B cell (primary cell): Measurements from ENCODE around the gene PTPRF. TPM values are rescaled to one million over a fixed set of nuclear protein-coding genes. Genes with fewer than 3 reads are reported as not detected.

Source experiments
- ATAC-seq: fragments of 200-7000 bp; cut with Tn5 transposase; one replicate; pipeline ENCODE4 v1.10.0; 2021; ENCODE audit warnings: low read depth, mild to moderate bottlenecking, moderate number of reproducible peaks, moderate library complexity
- CTCF ChIA-PET: fragments of 350-600 bp; sonication (Branson Sonifier 250); formaldehyde crosslinking; loops from one replicate; lab custom pipeline; 2021; ENCODE audit warnings: antibody characterized with exemption, inconsistent platforms; lab: Charles Lee
- POLR2A ChIA-PET: fragments of 350-600 bp; sonication (Branson Sonifier 250); formaldehyde crosslinking; loops from one replicate; lab custom pipeline; 2021; ENCODE audit warnings: antibody characterized with exemption; lab: Charles Lee
- DNase-seq: peaks from one replicate; pipeline ENCODE4 v3.0.0; 2013
- H2AFZ ChIP-seq: 2 replicates; pipeline ENCODE4 v1.6.1; 2012; ENCODE audit warnings: mild to moderate bottlenecking, low read depth, low read length; ENCODE audit not compliant: insufficient read depth, poor library complexity, severe bottlenecking
- H3K27ac ChIP-seq, 2 donors: 1 replicate in 1 of 2; 2 replicates in 1 of 2; pipeline ENCODE4 v1.5.1; 2012 to 2013; ENCODE audit warnings: low read length in 2 of 2, mild to moderate bottlenecking in 2 of 2, moderate library complexity in 1 of 2
- H3K27me3 ChIP-seq, 4 experiments: fragments of 200-600 bp in 1 of 4; sonication (generic) in 1 of 4; replicated peaks in 1 of 4; 1 replicate in 2 of 4; 2 replicates in 2 of 4; pipeline versions ENCODE4 v1.6.1 to v1.7.0; 2013 to 2016; ENCODE audit warnings: low read length in 3 of 4, mild to moderate bottlenecking in 2 of 4, mixed read lengths in 1 of 4, moderate library complexity in 1 of 4; ENCODE audit not compliant: insufficient read depth in 4 of 4, control insufficient read depth in 3 of 4; ENCODE audit errors: control extremely low read depth in 1 of 4
- H3K36me3 ChIP-seq, 2 experiments: replicated peaks in 1 of 2; 1 replicate in 1 of 2; 2 replicates in 1 of 2; pipeline versions ENCODE4 v1.6.1 to v1.7.1; 2013; ENCODE audit warnings: low read length in 1 of 2; ENCODE audit not compliant: insufficient read depth in 2 of 2, control insufficient read depth in 1 of 2; ENCODE audit errors: control extremely low read depth in 1 of 2, extremely low read depth in 1 of 2
- H3K4me1 ChIP-seq, 2 donors: fragments of 200-600 bp in 1 of 2; sonication (generic) in 1 of 2; 1 replicate in 1 of 2; 2 replicates in 1 of 2; pipeline versions ENCODE4 v1.5.1 to v1.6.1; 2013 to 2017; ENCODE audit warnings: low read length in 2 of 2; ENCODE audit not compliant: control insufficient read depth in 2 of 2, insufficient read depth in 2 of 2
- H3K4me2 ChIP-seq: replicated peaks from 2 replicates; pipeline ENCODE3; 2012; ENCODE audit warnings: mild to moderate bottlenecking, low read depth, low read length; ENCODE audit not compliant: poor library complexity, severe bottlenecking
- H3K4me3 ChIP-seq, 5 experiments: fragments of 200-600 bp in 1 of 5; sonication (generic) in 1 of 5; 1 replicate in 3 of 5; 2 replicates in 2 of 5; pipeline versions ENCODE4 v1.5.1 to v1.7.0; 2011 to 2016; ENCODE audit warnings: low read length in 4 of 5, mild to moderate bottlenecking in 4 of 5, low read depth in 2 of 5, control low read depth in 1 of 5, moderate library complexity in 1 of 5; ENCODE audit not compliant: insufficient read depth in 1 of 5; ENCODE audit errors: control extremely low read depth in 1 of 5, extremely low read depth in 1 of 5
- H3K79me2 ChIP-seq: fragments of 200-600 bp; sonication (generic); one replicate; pipeline ENCODE4 v1.6.0; 2016; ENCODE audit warnings: low read length; ENCODE audit not compliant: control insufficient read depth, insufficient read depth
- H3K9ac ChIP-seq: fragments of 200-600 bp; sonication (generic); 2 replicates; pipeline ENCODE4 v1.6.1; 2017; ENCODE audit warnings: mild to moderate bottlenecking, low read length, moderate library complexity
- H3K9me3 ChIP-seq, 3 donors: one replicate each; pipeline versions ENCODE4 v1.6.1 to v1.7.1; 2013; ENCODE audit warnings: low read length in 2 of 3; ENCODE audit not compliant: control insufficient read depth in 2 of 3, insufficient read depth in 1 of 3; ENCODE audit errors: control extremely low read depth in 1 of 3
- H4K20me1 ChIP-seq: 2 replicates; pipeline ENCODE4 v1.6.0; 2012; ENCODE audit warnings: mild to moderate bottlenecking, low read length; ENCODE audit not compliant: insufficient read depth, control insufficient read depth, poor library complexity, severe bottlenecking
- H3K27ac Mint-ChIP-seq: one replicate; pipeline ENCODE4 v1.8.0; 2021; ENCODE audit warnings: mixed read lengths
- H3K27me3 Mint-ChIP-seq: one replicate; pipeline ENCODE4 v1.8.0; 2021; ENCODE audit warnings: mixed read lengths
- H3K4me1 Mint-ChIP-seq: one replicate; pipeline ENCODE4 v1.8.0; 2021; ENCODE audit warnings: mixed read lengths
- H3K4me3 Mint-ChIP-seq: one replicate; pipeline ENCODE4 v1.8.0; 2021; ENCODE audit warnings: mixed read lengths
- H3K9me3 Mint-ChIP-seq: one replicate; pipeline ENCODE4 v1.8.0; 2022; ENCODE audit warnings: mixed read lengths; ENCODE audit not compliant: insufficient read depth
- CTCF ChIP-seq: fragments of 200-600 bp; IDR thresholded peaks from one replicate; pipeline ENCODE4 v1.8.0; 2022; ENCODE audit warnings: antibody characterized with exemption, mild to moderate bottlenecking
- EZH2 ChIP-seq: IDR thresholded peaks from 2 replicates; pipeline ENCODE4 v1.6.1; 2012; ENCODE audit warnings: borderline replicate concordance, low read depth, mild to moderate bottlenecking, moderate library complexity, low read length; ENCODE audit not compliant: insufficient read depth, poor library complexity, severe bottlenecking
- WGBS: methylation state at CpG from one replicate; pipeline ENCODE4 v1.1.5; 2013; ENCODE audit warnings: missing lambda C conversion rate; ENCODE audit not compliant: insufficient coverage; 5-methylcytosine and 5-hydroxymethylcytosine counted together
- intact Hi-C: fragments of 100-400 bp; cut with micrococcal nuclease; formaldehyde crosslinking; loops from one replicate; pipeline ENCODE4 v1.10.0; 2022
- polyA plus RNA-seq: library from polyadenylated mRNA; depleted of rRNA; stranded (reverse); fragments of >200 nt; gene quantifications from 2 replicates; pipeline ENCODE4 v1.2.3, GENCODE V29; 2012
- total RNA-seq, 2 donors: library from RNA; stranded (reverse); fragments of 120-200 nt in 1 of 2; gene quantifications; 1 replicate in 1 of 2; 2 replicates in 1 of 2; pipeline versions ENCODE4 v1.2.3 to v1.2.4, GENCODE V29; 2013 to 2022

Gene PTPRF
- total and polyA plus RNA-seq, 2 donors (not counting 1 experiment from before 2014, with no cell fraction given): 0.07 to 0.13 TPM

- DNase-seq (no peak), ATAC-seq (no peak)
- intact Hi-C loops: no loop called here
- WGBS: 94% methylated on average over 10 of the region's 12 CpGs
- Histone ChIP-seq H3K27me3 (peaks cover 0 to under 1% (median 0%) of the 10 kb centered on the region in 4 experiments), H3K9ac (no peak overlapping the region), H3K4me1 (peaks cover 0 to under 1% of the 10 kb centered on the region in 2 donors), H3K27ac (no peak overlapping the region), H3K4me2 (no peak overlapping the region), H3K4me3 (no peak overlapping the region), H4K20me1 (no peaks in the 10 kb centered on the region), H3K9me3 (no peaks in the 10 kb centered on the region), H3K36me3 (no peaks in the 10 kb centered on the region), H2AFZ (no peak overlapping the region), H3K79me2 (no peaks in the 10 kb centered on the region)
- Mint-ChIP-seq H3K4me3 (no peak overlapping the region), H3K27me3 (peaks cover 11% of the 10 kb centered on the region), H3K27ac (no peak overlapping the region), H3K4me1 (peaks cover under 1% of the 10 kb centered on the region), H3K9me3 (no peaks in the 10 kb centered on the region)
- ChIA-PET POLR2A (no interaction called here), CTCF (no interaction called here)
- no peak for TF ChIP-seq EZH2
- no peak for TF ChIP-seq CTCF
Observed at GRCh38 chr1:43545339-43545694, 14.6 kb downstream of the PTPRF start.

GRCh38 chr1:43545695-43546387 is 15.2 kb downstream of the PTPRF start:
- POLR2A ChIA-PET: no interaction called here
- intact Hi-C loops: no loop called here
- ATAC-seq (no peak), DNase-seq (no peak)
- Histone ChIP-seq H3K36me3 (no peaks in the 10 kb centered on the region), H3K4me3 (no peak overlapping the region), H3K27ac (no peak overlapping the region), H3K4me2 (no peak overlapping the region), H3K27me3 (peaks cover 0 to 6% (median 1%) of the 10 kb centered on the region in 4 experiments), H3K79me2 (no peaks in the 10 kb centered on the region), H2AFZ (no peak overlapping the region), H3K4me1 (peaks cover 0 to 3% of the 10 kb centered on the region in 2 donors), H4K20me1 (no peaks in the 10 kb centered on the region), H3K9ac (no peak overlapping the region), H3K9me3 (peaks cover 0 to 2% (median 0%) of the 10 kb centered on the region in 3 donors)
- 60% methylated on average over 7 of the region's 12 CpGs for WGBS
- CTCF ChIA-PET: no interaction called here
- H3K9me3 Mint-ChIP-seq: no peaks in the 10 kb centered on the region
- peaks cover 16% of the 10 kb centered on the region for H3K27me3 Mint-ChIP-seq
- H3K4me3 Mint-ChIP-seq: no peak overlapping the region
- peaks cover 5% of the 10 kb centered on the region for H3K4me1 Mint-ChIP-seq
- H3K27ac Mint-ChIP-seq: no peak overlapping the region
- TF ChIP-seq CTCF (no peak), EZH2 (no peak)
